Bronchial epithelial cell (primary cell): ENCODE data around the gene HDAC9. TPM values are rescaled to one million over a fixed set of nuclear protein-coding genes. Genes with fewer than 3 reads are reported as not detected.
A peak's percentile ranks its signal among the peaks of the same experiment; 100 is the strongest.

Source experiments
- DNase-seq: peaks from one replicate; pipeline ENCODE4 v3.0.0-alpha.2; 2010; ENCODE audit warnings: low read depth
- FAIRE-seq: peaks from 2 replicates; lab custom pipeline; 2011; peaks lifted over from hg19 to GRCh38; lab: Jason Lieb, UNC
- H3K27me3 ChIP-seq: 2 replicates; pipeline ENCODE4 v1.5.1; 2011; ENCODE audit warnings: low read length; ENCODE audit not compliant: control insufficient read depth, insufficient read depth
- H3K36me3 ChIP-seq: 2 replicates; pipeline ENCODE4 v1.5.1; 2011; ENCODE audit warnings: low read length; ENCODE audit not compliant: control insufficient read depth, insufficient read depth
- H3K4me3 ChIP-seq: 2 replicates; pipeline ENCODE4 v1.5.1; 2011; ENCODE audit warnings: mild to moderate bottlenecking, low read depth, low read length, control low read depth
- total RNA-seq: library from RNA; depleted of rRNA; stranded (reverse); fragments of >200 nt; gene quantifications from 2 replicates; pipeline ENCODE4 v1.2.1, GENCODE V29; 2014
- TF ChIP-seq, protein P1 (sequence below): IDR thresholded peaks from 2 replicates; pipeline ENCODE4 v1.5.1; 2011; ENCODE audit warnings: mild to moderate bottlenecking, moderate library complexity, low read length, control low read depth, inconsistent platforms; ENCODE audit not compliant: insufficient read depth, severe bottlenecking

Gene HDAC9
- total RNA-seq, 1 donor from 2014 or later, result 12.1 TPM

DNA sequence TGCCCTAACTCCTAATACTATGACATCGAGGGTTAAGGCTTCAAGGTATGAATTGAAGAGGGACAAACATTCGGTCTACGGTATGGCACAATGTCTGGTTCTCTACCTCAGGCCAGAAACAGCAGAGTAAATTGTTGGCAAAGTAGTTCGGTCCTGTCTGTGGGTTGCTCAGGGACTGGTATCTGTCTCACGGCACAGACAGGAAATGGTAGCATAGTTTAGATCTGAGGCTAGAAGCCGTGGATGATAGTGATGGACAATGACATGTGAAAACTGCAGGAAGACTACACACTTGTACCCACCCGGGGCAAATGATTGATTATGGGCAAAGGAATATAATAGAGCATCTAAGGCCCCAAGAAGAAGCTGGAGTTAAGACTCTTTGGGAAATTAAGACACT is 515.7 kb downstream of the HDAC9 start:
- DNase-seq (no peak), FAIRE-seq (no peak)
- Histone ChIP-seq H3K36me3 (no peaks in the 10 kb centered on the region), H3K4me3 (no peak overlapping the region), H3K27me3 (no peaks in the 10 kb centered on the region)
- TF ChIP-seq, protein P1, sequence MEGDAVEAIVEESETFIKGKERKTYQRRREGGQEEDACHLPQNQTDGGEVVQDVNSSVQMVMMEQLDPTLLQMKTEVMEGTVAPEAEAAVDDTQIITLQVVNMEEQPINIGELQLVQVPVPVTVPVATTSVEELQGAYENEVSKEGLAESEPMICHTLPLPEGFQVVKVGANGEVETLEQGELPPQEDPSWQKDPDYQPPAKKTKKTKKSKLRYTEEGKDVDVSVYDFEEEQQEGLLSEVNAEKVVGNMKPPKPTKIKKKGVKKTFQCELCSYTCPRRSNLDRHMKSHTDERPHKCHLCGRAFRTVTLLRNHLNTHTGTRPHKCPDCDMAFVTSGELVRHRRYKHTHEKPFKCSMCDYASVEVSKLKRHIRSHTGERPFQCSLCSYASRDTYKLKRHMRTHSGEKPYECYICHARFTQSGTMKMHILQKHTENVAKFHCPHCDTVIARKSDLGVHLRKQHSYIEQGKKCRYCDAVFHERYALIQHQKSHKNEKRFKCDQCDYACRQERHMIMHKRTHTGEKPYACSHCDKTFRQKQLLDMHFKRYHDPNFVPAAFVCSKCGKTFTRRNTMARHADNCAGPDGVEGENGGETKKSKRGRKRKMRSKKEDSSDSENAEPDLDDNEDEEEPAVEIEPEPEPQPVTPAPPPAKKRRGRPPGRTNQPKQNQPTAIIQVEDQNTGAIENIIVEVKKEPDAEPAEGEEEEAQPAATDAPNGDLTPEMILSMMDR, result no peak

DNA sequence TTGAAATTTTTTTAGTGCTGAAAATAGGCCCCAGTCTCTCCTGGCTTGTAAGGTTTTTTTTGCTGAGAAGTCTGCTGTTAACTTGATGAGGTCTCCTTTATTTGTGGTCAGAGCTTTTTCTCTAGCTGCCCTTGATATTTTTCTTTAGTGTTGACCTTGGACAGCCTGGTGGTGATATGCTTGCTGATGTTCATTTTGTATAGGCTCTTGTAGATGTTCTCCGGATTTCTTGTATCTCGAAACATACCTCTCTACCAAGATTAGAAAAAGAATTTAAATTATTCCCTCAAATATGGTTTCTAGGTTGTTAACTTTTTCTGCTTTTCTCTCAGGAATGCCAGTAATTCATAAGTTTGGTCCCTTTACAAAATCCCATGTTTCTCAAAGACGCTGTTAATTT is 519.5 kb downstream of the HDAC9 start:
- Histone ChIP-seq H3K27me3 (no peaks in the 10 kb centered on the region), H3K36me3 (no peaks in the 10 kb centered on the region), H3K4me3 (no peak overlapping the region)
- TF ChIP-seq, protein P1, result no peak
- DNase-seq (no peak), FAIRE-seq (no peak)

DNA sequence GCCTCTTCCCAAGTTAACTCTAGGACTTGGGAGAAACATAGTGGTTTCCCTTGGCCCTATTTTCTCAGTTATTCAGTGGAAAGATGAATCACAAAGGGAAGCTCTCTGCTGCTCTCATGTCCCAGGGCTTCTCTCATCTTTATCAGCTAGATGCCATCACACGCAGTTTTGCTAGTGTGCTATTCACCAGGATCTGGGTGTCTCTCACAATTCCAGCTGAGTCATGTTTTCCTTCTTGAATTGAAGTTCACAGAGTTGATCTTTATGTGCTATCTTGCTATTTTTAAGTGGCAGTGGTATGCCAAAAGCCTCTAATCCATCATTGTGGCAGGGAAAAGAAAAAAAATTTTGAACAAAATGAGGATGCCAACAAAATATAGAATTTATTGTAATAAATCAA is 520.6 kb downstream of the HDAC9 start:
- DNase-seq (peak; percentile 51), FAIRE-seq (no peak)
- H3K36me3 ChIP-seq, result no peaks in the 10 kb centered on the region
- TF ChIP-seq, protein P1, result no peak
- H3K27me3 ChIP-seq, result no peaks in the 10 kb centered on the region
- H3K4me3 ChIP-seq, result no peak overlapping the region

DNA sequence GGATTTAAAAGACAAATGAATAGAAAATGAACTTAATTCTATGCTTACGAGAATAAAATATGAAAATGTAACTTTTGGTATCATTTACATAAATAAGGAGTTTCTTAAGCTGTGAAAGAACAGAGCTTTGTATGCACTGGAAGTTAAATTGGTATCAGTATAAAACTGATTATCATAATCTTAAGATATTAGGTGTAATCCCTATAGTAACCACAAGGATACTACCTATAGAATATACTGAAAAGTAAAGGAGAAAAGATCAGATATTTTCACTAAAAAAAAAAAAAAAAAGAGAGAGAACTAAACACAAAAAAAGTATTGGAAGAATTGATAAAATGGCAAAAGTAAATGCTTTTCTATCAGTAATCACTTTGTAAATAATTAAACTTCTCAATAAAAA is 521.8 kb downstream of the HDAC9 start:
- Histone ChIP-seq H3K4me3 (no peak overlapping the region), H3K27me3 (no peaks in the 10 kb centered on the region), H3K36me3 (no peaks in the 10 kb centered on the region)
- no peak for FAIRE-seq
- no peak for DNase-seq
- TF ChIP-seq, protein P1, result no peak

DNA sequence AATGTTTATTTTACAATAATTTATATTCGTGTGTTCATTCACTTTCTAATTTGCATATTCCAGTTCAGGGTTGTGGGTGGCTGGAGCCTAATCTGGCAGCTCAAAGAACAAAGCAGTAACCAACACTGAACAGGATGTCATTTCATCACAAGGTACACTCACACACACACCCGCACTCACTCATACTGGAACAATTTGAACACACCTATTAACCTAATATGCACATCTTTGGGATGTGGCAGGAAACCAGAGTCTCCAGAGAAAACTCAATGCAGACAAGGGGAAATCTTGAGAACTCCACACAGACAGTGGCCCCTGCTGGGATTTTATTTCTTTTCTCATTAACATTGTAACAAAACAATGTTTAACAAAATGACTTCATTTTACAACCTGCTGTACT is 524.5 kb downstream of the HDAC9 start:
- TF ChIP-seq, protein P1, result no peak
- H3K36me3 ChIP-seq, result no peaks in the 10 kb centered on the region
- FAIRE-seq (no peak), DNase-seq (peak; percentile 94)
- no peaks in the 10 kb centered on the region for H3K27me3 ChIP-seq
- no peak overlapping the region for H3K4me3 ChIP-seq

DNA sequence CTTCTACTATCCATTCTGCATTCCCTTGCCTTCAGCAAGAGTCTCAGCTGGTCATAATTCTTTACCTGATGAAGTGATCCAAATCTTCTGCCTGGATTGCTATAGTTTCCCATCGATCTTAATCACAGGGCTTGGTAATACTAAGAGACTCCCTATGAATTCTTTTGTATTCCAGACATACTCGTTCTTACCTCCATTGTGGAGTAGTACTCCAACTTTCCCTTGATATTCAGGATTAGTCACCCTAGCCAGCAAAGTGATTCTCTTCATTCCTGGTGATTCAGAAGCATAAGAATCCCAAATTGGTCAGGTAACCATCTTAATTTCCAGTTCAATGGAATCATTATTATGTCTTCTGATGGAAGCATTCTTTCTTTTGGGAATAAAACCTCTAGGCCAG is 525.2 kb downstream of the HDAC9 start:
- no peaks in the 10 kb centered on the region for H3K27me3 ChIP-seq
- DNase-seq (peak; percentile 93), FAIRE-seq (no peak)
- H3K36me3 ChIP-seq, result no peaks in the 10 kb centered on the region
- TF ChIP-seq, protein P1, result no peak
- H3K4me3 ChIP-seq, result no peak overlapping the region
